ENCODE results near the gene KRTAP1-5.

DNA sequence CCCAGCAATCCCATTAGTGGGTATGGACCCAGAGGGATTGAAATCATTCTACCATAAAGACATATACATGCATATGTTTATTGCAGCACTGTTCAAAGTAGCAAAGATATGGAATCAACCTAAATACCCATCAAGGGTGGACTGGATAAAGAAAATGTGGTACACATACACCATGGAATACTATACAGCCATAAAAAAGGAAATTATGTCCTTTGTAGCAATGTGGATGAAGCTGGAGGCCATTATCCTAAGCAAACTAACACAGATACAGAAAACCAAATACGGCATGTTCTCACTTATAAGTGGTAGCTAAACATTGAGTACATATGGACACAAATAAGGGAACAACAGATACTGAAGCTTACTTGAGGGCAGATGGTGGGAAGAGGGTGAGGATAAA, 30.5 kb upstream of the KRTAP1-5 start:
- TF ChIP-seq, protein P1, sequence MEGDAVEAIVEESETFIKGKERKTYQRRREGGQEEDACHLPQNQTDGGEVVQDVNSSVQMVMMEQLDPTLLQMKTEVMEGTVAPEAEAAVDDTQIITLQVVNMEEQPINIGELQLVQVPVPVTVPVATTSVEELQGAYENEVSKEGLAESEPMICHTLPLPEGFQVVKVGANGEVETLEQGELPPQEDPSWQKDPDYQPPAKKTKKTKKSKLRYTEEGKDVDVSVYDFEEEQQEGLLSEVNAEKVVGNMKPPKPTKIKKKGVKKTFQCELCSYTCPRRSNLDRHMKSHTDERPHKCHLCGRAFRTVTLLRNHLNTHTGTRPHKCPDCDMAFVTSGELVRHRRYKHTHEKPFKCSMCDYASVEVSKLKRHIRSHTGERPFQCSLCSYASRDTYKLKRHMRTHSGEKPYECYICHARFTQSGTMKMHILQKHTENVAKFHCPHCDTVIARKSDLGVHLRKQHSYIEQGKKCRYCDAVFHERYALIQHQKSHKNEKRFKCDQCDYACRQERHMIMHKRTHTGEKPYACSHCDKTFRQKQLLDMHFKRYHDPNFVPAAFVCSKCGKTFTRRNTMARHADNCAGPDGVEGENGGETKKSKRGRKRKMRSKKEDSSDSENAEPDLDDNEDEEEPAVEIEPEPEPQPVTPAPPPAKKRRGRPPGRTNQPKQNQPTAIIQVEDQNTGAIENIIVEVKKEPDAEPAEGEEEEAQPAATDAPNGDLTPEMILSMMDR (conservative IDR thresholded peaks at IDR 0.05; ENCODE audit: low read length): no peak
- TF ChIP-seq EZH2phosphoT487 (IDR thresholded peaks at IDR 0.05; ENCODE audit: borderline replicate concordance, low read depth, low read length): no peak
